KMS-11 (cell line): ENCODE measurements around the gene PTPRJ.
"Not testable (repeated sequence)": the region's sequence is repeated elsewhere in the genome, so short reads cannot be mapped to it uniquely, and the experiment has no call there.

Source experiments
- H2AFZ ChIP-seq: fragments of 200-600 bp; sonication (generic); 2 replicates; pipeline ENCODE4 v1.6.1; 2016; ENCODE audit warnings: antibody characterized with exemption, mixed run types, low read depth
- H3K27ac ChIP-seq: fragments of 200-600 bp; sonication (generic); 2 replicates; pipeline ENCODE4 v1.6.1; 2016; ENCODE audit warnings: mild to moderate bottlenecking, mixed run types
- H3K27me3 ChIP-seq: fragments of 200-600 bp; sonication (generic); 2 replicates; pipeline ENCODE4 v1.6.1; 2017; ENCODE audit warnings: mild to moderate bottlenecking, low read depth, mixed run types, moderate library complexity; ENCODE audit not compliant: insufficient read depth
- H3K36me3 ChIP-seq: fragments of 200-600 bp; sonication (generic); 2 replicates; pipeline ENCODE4 v1.6.1; 2017; ENCODE audit warnings: mild to moderate bottlenecking, mixed run types; ENCODE audit not compliant: insufficient read depth
- H3K4me1 ChIP-seq: fragments of 200-600 bp; sonication (generic); 2 replicates; pipeline ENCODE4 v1.6.1; 2016; ENCODE audit warnings: mild to moderate bottlenecking, low read depth, mixed run types; ENCODE audit not compliant: poor library complexity, severe bottlenecking
- H3K4me2 ChIP-seq: fragments of 200-600 bp; sonication (generic); 2 replicates; pipeline ENCODE4 v1.7.0; 2016; ENCODE audit warnings: mild to moderate bottlenecking, mixed run types
- H3K4me3 ChIP-seq: fragments of 200-600 bp; sonication (generic); IDR thresholded peaks from 2 replicates; pipeline ENCODE4 v1.6.1; 2017; ENCODE audit warnings: low read depth, low read length, mixed read lengths; ENCODE audit not compliant: insufficient read depth
- H3K79me2 ChIP-seq: fragments of 200-600 bp; sonication (generic); 2 replicates; pipeline ENCODE4 v1.6.1; 2016; ENCODE audit warnings: low read depth, mixed run types; ENCODE audit not compliant: insufficient read depth
- H3K9ac ChIP-seq: fragments of 200-600 bp; sonication (generic); 2 replicates; pipeline ENCODE4 v1.6.1; 2016; ENCODE audit warnings: mild to moderate bottlenecking, mixed run types
- H4K20me1 ChIP-seq: fragments of 200-600 bp; sonication (generic); 2 replicates; pipeline ENCODE4 v1.6.1; 2016; ENCODE audit warnings: mild to moderate bottlenecking, mixed run types; ENCODE audit not compliant: insufficient read depth
- CTCF ChIP-seq: fragments of 200-600 bp; sonication (generic); conservative IDR thresholded peaks from 2 replicates; pipeline ENCODE4 v1.6.1; 2017; ENCODE audit warnings: low read depth, mild to moderate bottlenecking, antibody characterized with exemption, low read length, moderate library complexity, mixed read lengths

Gene PTPRJ

GRCh38 chr11:48018528-48019216 lies 38.3 kb downstream of the PTPRJ start:
- Histone ChIP-seq H3K27me3 (no peaks in the 10 kb centered on the region), H3K27ac (no peak overlapping the region), H3K4me1 (peaks cover 20% of the 10 kb centered on the region), H3K4me3 (no peak overlapping the region), H4K20me1 (no peaks in the 10 kb centered on the region), H3K9ac (no peak overlapping the region), H2AFZ (no peak overlapping the region), H3K79me2 (no peaks in the 10 kb centered on the region), H3K36me3 (no peaks in the 10 kb centered on the region), H3K4me2 (no peak overlapping the region)
- no peak for TF ChIP-seq CTCF

- Histone ChIP-seq H3K4me1 (peaks cover 20% of the 10 kb centered on the region), H3K79me2 (no peaks in the 10 kb centered on the region), H4K20me1 (no peaks in the 10 kb centered on the region), H2AFZ (no peak overlapping the region), H3K4me3 (no peak overlapping the region), H3K9ac (no peak overlapping the region), H3K27me3 (no peaks in the 10 kb centered on the region), H3K27ac (no peak overlapping the region), H3K36me3 (no peaks in the 10 kb centered on the region), H3K4me2 (no peak overlapping the region)
- TF ChIP-seq CTCF, result no peak
Measured at GRCh38 chr11:48019217-48019584, 38.8 kb downstream of the PTPRJ start.

DNA sequence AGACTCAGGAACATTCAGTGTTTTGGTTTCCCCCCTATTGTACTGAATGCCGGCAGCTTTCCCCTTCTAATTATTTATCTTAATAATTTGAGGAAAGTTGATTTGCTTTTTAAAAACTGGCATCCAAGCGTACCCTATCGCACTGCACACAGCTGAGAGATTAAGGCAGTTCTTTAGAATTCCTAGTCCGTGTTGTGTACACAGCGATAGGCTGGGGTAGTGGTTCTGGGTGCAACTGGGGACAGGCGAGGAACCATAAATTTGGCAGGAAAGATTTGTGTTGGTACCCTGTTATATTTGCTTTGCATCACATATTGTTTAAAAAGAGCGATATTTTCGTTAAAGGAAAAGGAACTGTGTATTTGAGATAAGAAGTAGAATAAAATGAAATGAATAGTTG lies 39.2 kb downstream of the PTPRJ start:
- Histone ChIP-seq H3K79me2 (no peaks in the 10 kb centered on the region), H3K27ac (no peak overlapping the region), H2AFZ (no peak overlapping the region), H3K36me3 (no peaks in the 10 kb centered on the region), H3K27me3 (no peaks in the 10 kb centered on the region), H4K20me1 (no peaks in the 10 kb centered on the region), H3K4me2 (no peak overlapping the region), H3K4me3 (no peak overlapping the region), H3K4me1 (peaks cover 20% of the 10 kb centered on the region), H3K9ac (no peak overlapping the region)
- TF ChIP-seq CTCF, result no peak

DNA sequence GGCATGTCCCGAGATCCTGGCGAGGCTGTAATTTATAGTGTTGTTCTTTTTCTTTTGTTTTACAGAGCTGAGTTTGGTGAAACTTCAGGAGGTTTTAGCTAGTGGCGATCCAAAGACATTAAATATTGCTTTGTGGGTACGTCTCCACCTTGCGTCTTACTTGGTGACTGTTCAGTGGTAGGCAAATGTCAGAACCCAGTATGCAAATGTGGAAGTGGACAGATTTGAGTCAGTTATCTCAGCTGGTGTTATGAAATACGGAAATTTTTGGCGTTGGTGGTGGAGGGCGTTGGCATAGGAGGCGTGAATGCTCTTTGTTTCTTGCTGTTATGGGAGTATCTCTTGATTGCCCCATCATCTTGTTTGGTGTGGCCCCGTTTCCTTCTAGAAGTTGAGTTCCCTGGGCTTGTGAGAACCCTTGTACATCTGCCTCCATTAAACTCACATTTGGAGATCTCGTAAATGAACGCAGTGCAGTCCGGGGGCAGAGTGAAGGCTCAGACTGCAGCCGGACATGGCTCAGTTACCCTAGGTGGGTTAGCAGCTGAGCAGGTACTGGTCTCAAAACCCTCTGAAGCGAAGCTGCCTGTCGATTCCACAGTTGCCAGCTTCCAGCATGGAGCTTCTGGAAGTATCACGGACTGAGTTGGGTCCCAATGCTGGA lies 39.9 kb downstream of the PTPRJ start:
- Histone ChIP-seq H3K4me2 (no peak overlapping the region), H3K4me1 (peaks cover 20% of the 10 kb centered on the region), H3K36me3 (no peaks in the 10 kb centered on the region), H3K27ac (no peak overlapping the region), H2AFZ (no peak overlapping the region), H4K20me1 (no peaks in the 10 kb centered on the region), H3K4me3 (no peak overlapping the region), H3K79me2 (no peaks in the 10 kb centered on the region), H3K27me3 (no peaks in the 10 kb centered on the region), H3K9ac (no peak overlapping the region)
- TF ChIP-seq CTCF, result no peak

DNA sequence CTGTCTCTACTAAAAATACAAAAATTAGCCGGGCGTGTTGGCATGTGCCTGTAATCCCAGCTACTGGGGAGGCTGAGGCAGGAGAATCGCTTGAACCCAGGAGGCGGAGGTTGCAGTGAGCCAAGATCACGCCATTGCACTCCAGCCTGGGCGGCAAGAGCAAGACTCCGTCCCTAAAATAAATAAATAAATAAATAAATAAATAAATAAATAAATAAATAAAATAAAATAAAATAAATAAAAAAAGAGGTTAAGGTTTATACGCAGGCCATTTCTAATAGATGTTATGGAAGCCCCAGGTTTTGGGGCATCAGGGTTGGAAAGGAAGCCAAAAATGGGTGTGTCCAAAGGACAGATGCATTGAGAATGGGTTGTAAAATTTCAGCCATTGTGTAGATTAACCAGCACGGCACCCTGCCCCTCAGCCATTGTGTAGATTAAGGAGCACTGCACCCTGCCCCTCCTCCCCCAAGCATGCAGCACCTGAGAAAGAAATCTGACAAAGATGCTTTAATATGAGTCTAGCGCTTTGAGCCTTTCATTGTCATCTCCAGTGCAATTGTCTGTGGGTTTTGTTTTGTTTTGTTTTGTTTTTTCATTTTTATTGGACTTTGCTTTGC lies 41.0 kb downstream of the PTPRJ start:
- not testable (repeated sequence) for H3K27me3 ChIP-seq, H3K4me3 ChIP-seq, H3K9ac ChIP-seq, H4K20me1 ChIP-seq, H3K79me2 ChIP-seq, H3K4me2 ChIP-seq, H3K36me3 ChIP-seq, H3K27ac ChIP-seq, H2AFZ ChIP-seq
- H3K4me1 ChIP-seq, result peaks cover 20% of the 10 kb centered on the region
